ENCODE results near the gene RIMBP3C.

- TF ChIP-seq CTCF (IDR thresholded peaks at IDR 0.05; ENCODE audit: control extremely low read depth in 1 of 3, insufficient read depth in 1 of 3, low read depth in 1 of 3, low read length in 3 of 3) (no peak), YY1 (IDR thresholded peaks at IDR 0.05; ENCODE audit: low read depth, low read length) (no peak), SIN3A (conservative IDR thresholded peaks at IDR 0.05 in 1 of 2, IDR thresholded peaks at IDR 0.05 in 1 of 2; ENCODE audit: low read depth in 1 of 2, low read length in 2 of 2) (no peak), POLR2A (IDR thresholded peaks at IDR 0.05; ENCODE audit: control extremely low read depth in 1 of 2, low read depth in 2 of 2, low read length in 2 of 2) (no peak), POLR2AphosphoS5 (IDR thresholded peaks at IDR 0.05; ENCODE audit: low read depth, low read length) (no peak), NANOG (IDR thresholded peaks at IDR 0.05; ENCODE audit: insufficient read depth, low read depth, low read length, poor library complexity, severe bottlenecking) (no peak), TAF1 (IDR thresholded peaks at IDR 0.05; ENCODE audit: low read depth, low read length) (no peak), SRF (IDR thresholded peaks at IDR 0.05; ENCODE audit: low read depth, low read length) (no peak), E2F6 (IDR thresholded peaks at IDR 0.05) (no peak), RAD21 (IDR thresholded peaks at IDR 0.05 in 1 of 2, conservative IDR thresholded peaks at IDR 0.05 in 1 of 2; ENCODE audit: low read depth in 2 of 2, low read length in 2 of 2) (no peak)
- TF ChIP-seq, protein P1, sequence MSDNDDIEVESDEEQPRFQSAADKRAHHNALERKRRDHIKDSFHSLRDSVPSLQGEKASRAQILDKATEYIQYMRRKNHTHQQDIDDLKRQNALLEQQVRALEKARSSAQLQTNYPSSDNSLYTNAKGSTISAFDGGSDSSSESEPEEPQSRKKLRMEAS (IDR thresholded peaks at IDR 0.05), result no peak
Observed at GRCh38 chr22:21564411-21564810, 13.2 kb upstream of the RIMBP3C start.
